Mucosa of stomach (tissue), 1 donor: ENCODE results near the gene C18orf54.
"Not testable (repeated sequence)": the region's sequence is repeated elsewhere in the genome, so short reads cannot be mapped to it uniquely, and the experiment has no call there.

Experiments
- H3K27me3 ChIP-seq: one replicate; pipeline ENCODE4 v1.7.0; 2013; ENCODE audit warnings: mild to moderate bottlenecking, low read length; ENCODE audit not compliant: control insufficient read depth, insufficient read depth
- H3K36me3 ChIP-seq: one replicate; pipeline ENCODE4 v1.7.0; 2013; ENCODE audit warnings: low read length; ENCODE audit not compliant: control insufficient read depth, insufficient read depth
- H3K4me1 ChIP-seq: one replicate; pipeline ENCODE4 v1.7.0; 2013; ENCODE audit warnings: mild to moderate bottlenecking, low read length; ENCODE audit not compliant: control insufficient read depth, insufficient read depth
- H3K4me3 ChIP-seq: one replicate; pipeline ENCODE4 v1.7.0; 2013; ENCODE audit warnings: low read length
- H3K9ac ChIP-seq: one replicate; pipeline ENCODE4 v1.7.0; 2013; ENCODE audit warnings: mild to moderate bottlenecking, low read length, moderate library complexity
- H3K9me3 ChIP-seq: one replicate; pipeline ENCODE4 v1.7.0; 2013; ENCODE audit warnings: mild to moderate bottlenecking, low read length, moderate library complexity; ENCODE audit not compliant: control insufficient read depth
- donor health status: Pancreatic carcinoma.

The C18orf54 gene

GRCh38 chr18:54357082-54357659, 535 bp upstream of the C18orf54 start:
- Histone ChIP-seq H3K4me3 (peak overlapping the region; percentile 52), H3K27me3 (no peaks in the 10 kb centered on the region), H3K36me3 (no peaks in the 10 kb centered on the region), H3K9ac (peak overlapping the region; percentile 45), H3K4me1 (no peaks in the 10 kb centered on the region), H3K9me3 (no peaks in the 10 kb centered on the region)

GRCh38 chr18:54358495-54359040, 862 bp downstream of the C18orf54 start:
- H3K9ac ChIP-seq = peak overlapping the region; percentile 45
- peak overlapping the region; percentile 52 for H3K4me3 ChIP-seq
- no peaks in the 10 kb centered on the region for H3K9me3 ChIP-seq
- no peaks in the 10 kb centered on the region for H3K4me1 ChIP-seq
- H3K36me3 ChIP-seq = no peaks in the 10 kb centered on the region
- no peaks in the 10 kb centered on the region for H3K27me3 ChIP-seq

- Histone ChIP-seq H3K36me3 (no peaks in the 10 kb centered on the region), H3K4me3 (no peak overlapping the region), H3K9me3 (no peaks in the 10 kb centered on the region), H3K4me1 (no peaks in the 10 kb centered on the region), H3K27me3 (no peaks in the 10 kb centered on the region), H3K9ac (no peak overlapping the region)
Observed at GRCh38 chr18:54359233-54359632, 1.5 kb downstream of the C18orf54 start.

- H3K27me3 ChIP-seq = no peaks in the 10 kb centered on the region
- H3K9ac ChIP-seq = no peak overlapping the region
- no peak overlapping the region for H3K4me3 ChIP-seq
- H3K4me1 ChIP-seq = no peaks in the 10 kb centered on the region
- no peaks in the 10 kb centered on the region for H3K9me3 ChIP-seq
- H3K36me3 ChIP-seq = no peaks in the 10 kb centered on the region
Observed at GRCh38 chr18:54360406-54360805, 2.7 kb downstream of the C18orf54 start.

- Histone ChIP-seq H3K4me1 (peaks cover 8% of the 10 kb centered on the region), H3K36me3 (no peaks in the 10 kb centered on the region), H3K4me3 (no peak overlapping the region), H3K27me3 (no peaks in the 10 kb centered on the region), H3K9ac (no peak overlapping the region), H3K9me3 (no peaks in the 10 kb centered on the region)
Observed at GRCh38 chr18:54378057-54378456, 20.4 kb downstream of the C18orf54 start.

- no peaks in the 10 kb centered on the region for H3K9me3 ChIP-seq
- peaks cover 12% of the 10 kb centered on the region for H3K4me1 ChIP-seq
- no peaks in the 10 kb centered on the region for H3K27me3 ChIP-seq
- H3K4me3 ChIP-seq = no peak overlapping the region
- H3K9ac ChIP-seq = no peak overlapping the region
- H3K36me3 ChIP-seq = no peaks in the 10 kb centered on the region
Observed at GRCh38 chr18:54381640-54382039, 23.9 kb downstream of the C18orf54 start.

GRCh38 chr18:54382076-54382475, 24.4 kb downstream of the C18orf54 start:
- H3K9me3 ChIP-seq = no peaks in the 10 kb centered on the region
- H3K27me3 ChIP-seq = no peaks in the 10 kb centered on the region
- no peak overlapping the region for H3K9ac ChIP-seq
- H3K4me3 ChIP-seq = no peak overlapping the region
- peaks cover 12% of the 10 kb centered on the region for H3K4me1 ChIP-seq
- H3K36me3 ChIP-seq = no peaks in the 10 kb centered on the region

- Histone ChIP-seq H3K9me3 (no peaks in the 10 kb centered on the region), H3K4me1 (peaks cover 12% of the 10 kb centered on the region), H3K36me3 (no peaks in the 10 kb centered on the region), H3K9ac (no peak overlapping the region), H3K27me3 (no peaks in the 10 kb centered on the region), H3K4me3 (no peak overlapping the region)
Observed at GRCh38 chr18:54382733-54383252, 25.1 kb downstream of the C18orf54 start.

- Histone ChIP-seq H3K36me3 (no peaks in the 10 kb centered on the region), H3K27me3 (no peaks in the 10 kb centered on the region), H3K4me1 (peaks cover 22% of the 10 kb centered on the region), H3K4me3 (no peak overlapping the region), H3K9ac (no peak overlapping the region), H3K9me3 (no peaks in the 10 kb centered on the region)
Observed at GRCh38 chr18:54386043-54386442, 28.3 kb downstream of the C18orf54 start.

- H3K9ac ChIP-seq, H3K36me3 ChIP-seq: not testable (repeated sequence)
Observed at GRCh38 chr18:54386800-54387495, 29.2 kb downstream of the C18orf54 start.

GRCh38 chr18:54387631-54388030, 29.9 kb downstream of the C18orf54 start:
- Histone ChIP-seq H3K9me3 (no peaks in the 10 kb centered on the region), H3K27me3 (no peaks in the 10 kb centered on the region), H3K9ac (no peak overlapping the region), H3K36me3 (no peaks in the 10 kb centered on the region), H3K4me3 (no peak overlapping the region), H3K4me1 (peaks cover 15% of the 10 kb centered on the region)

More at GRCh38 chr18:54386800-54387495, 29.2 kb downstream of the C18orf54 start:
- not testable (repeated sequence) for H3K9me3 ChIP-seq, H3K4me3 ChIP-seq, H3K27me3 ChIP-seq
- H3K4me1 ChIP-seq = peaks cover 22% of the 10 kb centered on the region
